IMR-90 (cell line): ENCODE measurements around the gene SURF4.

Source experiments
- BHLHE40 ChIP-seq: fragments of 150-350 bp; IDR thresholded peaks from 2 replicates; pipeline ENCODE4 v1.6.1; 2016; ENCODE audit warnings: mild to moderate bottlenecking, low read depth, low read length
- CEBPB ChIP-seq: IDR thresholded peaks from 2 replicates; pipeline ENCODE4 v1.6.1; 2012; ENCODE audit warnings: low read depth, low read length, improper control_type of control experiment
- FOS ChIP-seq: fragments of 150-350 bp; IDR thresholded peaks from 2 replicates; pipeline ENCODE4 v1.6.1; 2016; ENCODE audit warnings: low read depth, low read length
- MAFK ChIP-seq: IDR thresholded peaks from 2 replicates; pipeline ENCODE4 v1.6.1; 2012; ENCODE audit warnings: low read depth, low read length, improper control_type of control experiment
- MAZ ChIP-seq: IDR thresholded peaks from 2 replicates; pipeline ENCODE4 v1.6.1; 2012; ENCODE audit warnings: low read depth, mild to moderate bottlenecking, low read length, improper control_type of control experiment, moderate library complexity, borderline replicate concordance
- MXI1 ChIP-seq: IDR thresholded peaks from 2 replicates; pipeline ENCODE4 v1.6.1; 2012; ENCODE audit warnings: low read depth, mild to moderate bottlenecking, low read length, moderate library complexity, borderline replicate concordance
- NFE2L2 ChIP-seq: fragments of 150-350 bp; IDR thresholded peaks from 2 replicates; pipeline ENCODE4 v1.6.1; 2016; ENCODE audit warnings: low read depth, mild to moderate bottlenecking, low read length
- POLR2A ChIP-seq: IDR thresholded peaks from 2 replicates; pipeline ENCODE4 v1.6.1; 2012; ENCODE audit warnings: mild to moderate bottlenecking, low read depth, low read length
- RAD21 ChIP-seq: IDR thresholded peaks from 2 replicates; pipeline ENCODE4 v1.6.1; 2012; ENCODE audit warnings: low read length, improper control_type of control experiment
- RFX5 ChIP-seq: IDR thresholded peaks from 2 replicates; pipeline ENCODE4 v1.8.0; 2012; ENCODE audit warnings: low read depth, mild to moderate bottlenecking, low read length, moderate library complexity
- TF ChIP-seq, protein P1 (sequence below): conservative IDR thresholded peaks from 2 replicates; pipeline ENCODE4 v1.5.1; 2012; ENCODE audit warnings: mild to moderate bottlenecking, low read depth, low read length, improper control_type of control experiment
- TF ChIP-seq, protein P2 (sequence below): fragments of 150-350 bp; IDR thresholded peaks from 2 replicates; pipeline ENCODE4 v1.6.1; 2017; ENCODE audit warnings: mild to moderate bottlenecking, antibody characterized with exemption, low read length, low read depth

DNA sequence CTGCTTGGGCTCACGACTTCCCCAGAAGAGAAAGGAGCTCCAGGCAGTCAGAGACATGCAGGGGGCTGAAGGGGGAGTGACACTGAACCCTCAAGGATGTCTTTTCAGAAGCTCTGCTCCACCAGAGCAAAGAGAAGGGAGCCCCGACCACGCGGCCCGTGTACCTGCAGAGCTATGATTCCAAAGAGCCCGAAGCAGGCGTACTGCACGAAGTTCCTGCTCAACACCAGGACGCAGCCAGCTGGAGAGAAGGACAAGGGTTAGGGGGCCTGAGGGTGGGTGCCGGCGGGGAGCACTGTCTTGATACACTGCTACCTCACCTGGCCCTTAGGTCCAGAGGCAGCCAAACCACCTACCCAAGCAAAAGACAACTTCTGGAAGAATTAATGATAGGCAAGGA is 9.4 kb downstream of the SURF4 start:
- no peak for TF ChIP-seq NFE2L2
- TF ChIP-seq RAD21, result no peak
- no peak for TF ChIP-seq MAFK
- TF ChIP-seq POLR2A, result no peak
- TF ChIP-seq, protein P1, sequence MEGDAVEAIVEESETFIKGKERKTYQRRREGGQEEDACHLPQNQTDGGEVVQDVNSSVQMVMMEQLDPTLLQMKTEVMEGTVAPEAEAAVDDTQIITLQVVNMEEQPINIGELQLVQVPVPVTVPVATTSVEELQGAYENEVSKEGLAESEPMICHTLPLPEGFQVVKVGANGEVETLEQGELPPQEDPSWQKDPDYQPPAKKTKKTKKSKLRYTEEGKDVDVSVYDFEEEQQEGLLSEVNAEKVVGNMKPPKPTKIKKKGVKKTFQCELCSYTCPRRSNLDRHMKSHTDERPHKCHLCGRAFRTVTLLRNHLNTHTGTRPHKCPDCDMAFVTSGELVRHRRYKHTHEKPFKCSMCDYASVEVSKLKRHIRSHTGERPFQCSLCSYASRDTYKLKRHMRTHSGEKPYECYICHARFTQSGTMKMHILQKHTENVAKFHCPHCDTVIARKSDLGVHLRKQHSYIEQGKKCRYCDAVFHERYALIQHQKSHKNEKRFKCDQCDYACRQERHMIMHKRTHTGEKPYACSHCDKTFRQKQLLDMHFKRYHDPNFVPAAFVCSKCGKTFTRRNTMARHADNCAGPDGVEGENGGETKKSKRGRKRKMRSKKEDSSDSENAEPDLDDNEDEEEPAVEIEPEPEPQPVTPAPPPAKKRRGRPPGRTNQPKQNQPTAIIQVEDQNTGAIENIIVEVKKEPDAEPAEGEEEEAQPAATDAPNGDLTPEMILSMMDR, result no peak
- TF ChIP-seq CEBPB, result no peak
- TF ChIP-seq RFX5, result no peak
- no peak for TF ChIP-seq BHLHE40
- TF ChIP-seq, protein P2, sequence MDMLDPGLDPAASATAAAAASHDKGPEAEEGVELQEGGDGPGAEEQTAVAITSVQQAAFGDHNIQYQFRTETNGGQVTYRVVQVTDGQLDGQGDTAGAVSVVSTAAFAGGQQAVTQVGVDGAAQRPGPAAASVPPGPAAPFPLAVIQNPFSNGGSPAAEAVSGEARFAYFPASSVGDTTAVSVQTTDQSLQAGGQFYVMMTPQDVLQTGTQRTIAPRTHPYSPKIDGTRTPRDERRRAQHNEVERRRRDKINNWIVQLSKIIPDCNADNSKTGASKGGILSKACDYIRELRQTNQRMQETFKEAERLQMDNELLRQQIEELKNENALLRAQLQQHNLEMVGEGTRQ, result no peak
- TF ChIP-seq MAZ, result no peak
- no peak for TF ChIP-seq FOS
- TF ChIP-seq MXI1, result no peak
